ENCODE data around the gene COL5A3.

DNA sequence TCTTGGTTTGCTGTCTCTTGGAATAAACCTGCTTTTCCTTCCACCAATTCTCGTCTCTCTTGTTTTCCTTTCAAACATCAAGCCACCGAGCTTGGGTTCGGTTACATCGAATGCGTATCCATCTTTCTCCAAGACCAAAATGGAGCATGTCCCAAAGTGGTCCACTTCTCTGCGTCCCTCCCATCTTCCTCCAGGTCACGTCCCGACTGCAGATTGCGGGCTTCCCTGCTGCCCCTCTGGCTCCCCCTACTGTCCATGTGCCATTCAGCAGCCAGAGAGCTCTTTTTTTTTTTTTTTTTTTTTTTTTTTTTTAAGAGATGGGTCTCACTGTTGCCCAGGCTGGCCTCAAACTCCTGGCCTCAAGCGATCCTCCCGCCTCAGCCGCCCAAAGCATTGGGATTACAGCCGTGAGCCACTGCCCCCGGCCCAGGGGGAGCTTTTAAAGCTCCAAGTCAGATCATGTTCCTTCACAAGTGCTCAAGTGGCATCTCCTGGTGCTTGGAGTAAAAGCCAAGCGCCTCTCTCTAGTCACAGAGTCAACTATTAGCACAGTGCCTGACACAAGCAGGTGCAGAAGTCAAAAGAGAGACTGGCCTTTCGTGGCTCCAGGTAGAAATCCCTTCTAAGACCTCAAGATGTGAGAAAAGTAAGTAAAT, 10.0 kb downstream of the COL5A3 start:
- no peak for TF ChIP-seq GATA2 (IDR thresholded peaks at IDR 0.05; ENCODE audit: low read depth, low read length)
- TF ChIP-seq GATA3 (IDR thresholded peaks at IDR 0.05; ENCODE audit: low read depth, low read length): no peak
